MM.1S (cell line): ENCODE measurements around the gene TPD52L1.

ENCODE experiments used
- CTCF ChIP-seq: fragments of 300-600 bp; sonication (generic); IDR thresholded peaks from 2 replicates; pipeline ENCODE4 v1.5.1; 2016; ENCODE audit warnings: antibody characterized with exemption, low read length, mixed read lengths
- EZH2 ChIP-seq: fragments of 300-600 bp; sonication (generic); optimal IDR thresholded peaks from 2 replicates; pipeline ENCODE3; 2017; ENCODE audit warnings: low read depth, mild to moderate bottlenecking, antibody characterized with exemption, low read length, mixed read lengths

- no peak for TF ChIP-seq CTCF
- no peak for TF ChIP-seq EZH2
Observed at GRCh38 chr6:125307964-125308615, 154.5 kb downstream of the TPD52L1 start.
